SK-N-SH (cell line): Measurements from ENCODE around the gene PHPT1. TPM values are rescaled to one million over a fixed set of nuclear protein-coding genes. Genes with fewer than 3 reads are reported as not detected.

Source experiments
- CTCF ChIA-PET: fragments of 300-600, 350-600 bp; formaldehyde crosslinking; extraction: SDS; loops from one replicate; lab custom pipeline; 2021; lab: Yijun Ruan, JAX
- POLR2A ChIA-PET: fragments of 350-600 bp; sonication (Branson Sonifier 250); formaldehyde crosslinking; extraction: SDS; loops from one replicate; lab custom pipeline; 2020; ENCODE audit warnings: antibody characterized with exemption, inconsistent platforms; lab: Yijun Ruan, JAX
- DNase-seq: peaks from one replicate; pipeline ENCODE4 v3.0.0; 2012
- H2AFZ ChIP-seq: fragments of 200-600 bp; sonication (generic); 2 replicates; pipeline ENCODE4 v1.8.1; 2016; ENCODE audit warnings: antibody characterized with exemption, mild to moderate bottlenecking, low read depth
- H3F3A ChIP-seq: fragments of 200-600 bp; sonication (generic); replicated peaks from 2 replicates; pipeline ENCODE3; 2016; ENCODE audit warnings: antibody characterized with exemption, mild to moderate bottlenecking; ENCODE audit not compliant: insufficient read depth
- H3K27ac ChIP-seq, 2 experiments: fragments of 200-500 bp in 1 of 2; fragments of 200-600 bp in 1 of 2; sonication (Bioruptor generic) in 1 of 2; sonication (generic), shearing (Covaris generic) in 1 of 2; 2 replicates each; pipeline versions ENCODE4 v1.5.1 to v1.6.1; 2014 to 2016; ENCODE audit warnings: low read depth in 2 of 2, inconsistent platforms in 1 of 2, low read length in 1 of 2, mild to moderate bottlenecking in 1 of 2, mixed read lengths in 1 of 2
- H3K27me3 ChIP-seq: fragments of 200-600 bp; sonication (generic), shearing (Covaris generic); 2 replicates; pipeline ENCODE4 v1.6.1; 2016; ENCODE audit warnings: mixed run types; ENCODE audit not compliant: insufficient read depth
- H3K36me3 ChIP-seq, 2 experiments: fragments of 200-500 bp in 1 of 2; fragments of 200-600 bp in 1 of 2; sonication (Bioruptor generic) in 1 of 2; sonication (generic) in 1 of 2; replicated peaks in 1 of 2; 2 replicates each; pipeline versions ENCODE3 to v1.5.1; 2014 to 2016; ENCODE audit warnings: low read length in 1 of 2, mild to moderate bottlenecking in 1 of 2; ENCODE audit not compliant: insufficient read depth in 2 of 2, control insufficient read depth in 1 of 2
- H3K4me1 ChIP-seq, 2 experiments: fragments of 200-500 bp in 1 of 2; fragments of 200-600 bp in 1 of 2; sonication (Bioruptor generic) in 1 of 2; sonication (generic), shearing (Covaris generic) in 1 of 2; 2 replicates each; pipeline versions ENCODE4 v1.5.1 to v1.6.1; 2014 to 2016; ENCODE audit warnings: low read depth in 1 of 2, low read length in 1 of 2, mixed run types in 1 of 2; ENCODE audit not compliant: insufficient read depth in 2 of 2, control insufficient read depth in 1 of 2
- H3K4me2 ChIP-seq: fragments of 200-600 bp; sonication (generic), shearing (Covaris generic); 2 replicates; pipeline ENCODE4 v1.6.1; 2017; ENCODE audit warnings: mixed run types
- H3K4me3 ChIP-seq, 2 experiments: fragments of 200-500 bp in 1 of 2; fragments of 200-600 bp in 1 of 2; sonication (Bioruptor generic) in 1 of 2; sonication (generic), shearing (Covaris generic) in 1 of 2; 2 replicates each; pipeline versions ENCODE4 v1.5.1 to v1.8.1; 2014 to 2016; ENCODE audit warnings: low read depth in 2 of 2, inconsistent platforms in 1 of 2, low read length in 1 of 2, mild to moderate bottlenecking in 1 of 2, mixed read lengths in 1 of 2, moderate library complexity in 1 of 2
- H3K79me2 ChIP-seq: fragments of 200-600 bp; sonication (generic); 2 replicates; pipeline ENCODE4 v1.8.1; 2017; ENCODE audit warnings: mild to moderate bottlenecking; ENCODE audit not compliant: insufficient read depth
- H3K9ac ChIP-seq: fragments of 200-600 bp; sonication (generic); 2 replicates; pipeline ENCODE4 v1.6.1; 2017; ENCODE audit warnings: mixed run types
- H3K9me2 ChIP-seq: fragments of 200-600 bp; sonication (generic); 2 replicates; pipeline ENCODE4 v1.6.1; 2017; ENCODE audit warnings: mixed run types
- H3K9me3 ChIP-seq: fragments of 200-600 bp; sonication (generic); 2 replicates; pipeline ENCODE4 v1.6.1; 2017; ENCODE audit warnings: mixed run types, mild to moderate bottlenecking, moderate library complexity
- H4K20me1 ChIP-seq: fragments of 200-600 bp; sonication (generic); 2 replicates; pipeline ENCODE4 v1.6.1; 2017; ENCODE audit warnings: mild to moderate bottlenecking, mixed run types; ENCODE audit not compliant: insufficient read depth
- CHD2 ChIP-seq: fragments of 150-350 bp; IDR thresholded peaks from 2 replicates; pipeline ENCODE4 v1.6.1; 2018; ENCODE audit warnings: low read length; ENCODE audit not compliant: partially characterized antibody
- ELF1 ChIP-seq: IDR thresholded peaks from 2 replicates; pipeline ENCODE4 v1.4.0; 2012
- EZH2phosphoT487 ChIP-seq: fragments of 200-600 bp; sonication (generic); IDR thresholded peaks from 2 replicates; pipeline ENCODE4 v1.6.1; 2017; ENCODE audit warnings: low read depth, mixed run types, mild to moderate bottlenecking, antibody characterized with exemption, moderate library complexity, borderline replicate concordance
- FOXJ3 ChIP-seq: sonication (generic); formaldehyde crosslinking; IDR thresholded peaks from 2 replicates; pipeline ENCODE4 v1.5.1; 2020; ENCODE audit warnings: mild to moderate bottlenecking, missing genetic modification reagents
- FOXM1 ChIP-seq: IDR thresholded peaks from 2 replicates; pipeline ENCODE4 v1.4.0; 2012; ENCODE audit warnings: low read depth, mild to moderate bottlenecking
- GABPA ChIP-seq: IDR thresholded peaks from 2 replicates; pipeline ENCODE4 v1.4.0; 2012; ENCODE audit warnings: low read depth, mild to moderate bottlenecking
- IRF3 ChIP-seq: fragments of 150-350 bp; IDR thresholded peaks from 2 replicates; pipeline ENCODE4 v1.6.1; 2016; ENCODE audit warnings: mild to moderate bottlenecking, low read depth, low read length
- JUND ChIP-seq: IDR thresholded peaks from 2 replicates; pipeline ENCODE4 v1.4.0; 2012
- MEF2A ChIP-seq: IDR thresholded peaks from 2 replicates; pipeline ENCODE4 v1.4.0; 2012; ENCODE audit warnings: low read depth, borderline replicate concordance
- RAD21 ChIP-seq: IDR thresholded peaks from 2 replicates; pipeline ENCODE4 v1.6.1; 2012; ENCODE audit warnings: mild to moderate bottlenecking, low read length
- RFX5 ChIP-seq: IDR thresholded peaks from 2 replicates; pipeline ENCODE4 v1.6.1; 2012; ENCODE audit warnings: mild to moderate bottlenecking, improper control_type of control experiment, low read length
- TAF1 ChIP-seq: IDR thresholded peaks from 2 replicates; pipeline ENCODE4 v1.6.1; 2012; ENCODE audit warnings: low read depth, mild to moderate bottlenecking, low read length, moderate library complexity, borderline replicate concordance
- TCF12 ChIP-seq: IDR thresholded peaks from 2 replicates; pipeline ENCODE4 v1.4.0; 2012
- WGBS: methylation state at CpG from one replicate; pipeline ENCODE4 v1.1.6; 2017; ENCODE audit warnings: low lambda C conversion rate; 5-methylcytosine and 5-hydroxymethylcytosine counted together
- polyA plus RNA-seq, 3 experiments: library from polyadenylated mRNA; depleted of rRNA; stranded (reverse); fragments of >200 nt; gene quantifications; 2 replicates each; pipeline ENCODE4 v1.2.3, GENCODE V29; 2012
- TF ChIP-seq, protein P1 (sequence below): IDR thresholded peaks from 2 replicates; pipeline ENCODE4 v1.6.1; 2012; ENCODE audit warnings: mild to moderate bottlenecking, low read depth, low read length, moderate library complexity
- TF ChIP-seq, protein P2 (sequence below): IDR thresholded peaks from 2 replicates; pipeline ENCODE4 v1.4.0; 2012; ENCODE audit warnings: low read depth, borderline replicate concordance
- TF ChIP-seq, protein P3 (sequence below): IDR thresholded peaks from 2 replicates; pipeline ENCODE4 v1.4.0; 2012; ENCODE audit warnings: low read depth, borderline replicate concordance

Gene PHPT1
- polyA plus RNA-seq, 1 of the 3 experiments (the other 2 are of a cell fraction): 517 TPM

- no peak overlapping the region for H3K4me2 ChIP-seq
- H3K27me3 ChIP-seq: no peaks in the 10 kb centered on the region
- no peak overlapping the region for H3K9ac ChIP-seq
- H3K4me1 ChIP-seq: peaks cover 3 to 16% of the 10 kb centered on the region in 2 experiments; a peak in 3 of 4 replicates
- 0 out of 2 replicates have a peak, but pooled peaks cover 6% of the 10 kb centered on the region for H3K79me2 ChIP-seq
- no peak for DNase-seq
- no peaks in the 10 kb centered on the region for H3K9me2 ChIP-seq
- H2AFZ ChIP-seq: no peak overlapping the region
- no peaks in the 10 kb centered on the region for H3F3A ChIP-seq
- POLR2A ChIA-PET: no interaction called here
- no peak overlapping the region for H3K27ac ChIP-seq
- TF ChIP-seq ELF1 (no peak), IRF3 (no peak), EZH2phosphoT487 (no peak), RAD21 (no peak), FOXM1 (no peak), MEF2A (no peak), TAF1 (no peak), GABPA (no peak), TCF12 (no peak), JUND (no peak), RFX5 (no peak), CHD2 (no peak), FOXJ3 (CRISPR knock-in tag) (no peak)
- TF ChIP-seq, protein P1, sequence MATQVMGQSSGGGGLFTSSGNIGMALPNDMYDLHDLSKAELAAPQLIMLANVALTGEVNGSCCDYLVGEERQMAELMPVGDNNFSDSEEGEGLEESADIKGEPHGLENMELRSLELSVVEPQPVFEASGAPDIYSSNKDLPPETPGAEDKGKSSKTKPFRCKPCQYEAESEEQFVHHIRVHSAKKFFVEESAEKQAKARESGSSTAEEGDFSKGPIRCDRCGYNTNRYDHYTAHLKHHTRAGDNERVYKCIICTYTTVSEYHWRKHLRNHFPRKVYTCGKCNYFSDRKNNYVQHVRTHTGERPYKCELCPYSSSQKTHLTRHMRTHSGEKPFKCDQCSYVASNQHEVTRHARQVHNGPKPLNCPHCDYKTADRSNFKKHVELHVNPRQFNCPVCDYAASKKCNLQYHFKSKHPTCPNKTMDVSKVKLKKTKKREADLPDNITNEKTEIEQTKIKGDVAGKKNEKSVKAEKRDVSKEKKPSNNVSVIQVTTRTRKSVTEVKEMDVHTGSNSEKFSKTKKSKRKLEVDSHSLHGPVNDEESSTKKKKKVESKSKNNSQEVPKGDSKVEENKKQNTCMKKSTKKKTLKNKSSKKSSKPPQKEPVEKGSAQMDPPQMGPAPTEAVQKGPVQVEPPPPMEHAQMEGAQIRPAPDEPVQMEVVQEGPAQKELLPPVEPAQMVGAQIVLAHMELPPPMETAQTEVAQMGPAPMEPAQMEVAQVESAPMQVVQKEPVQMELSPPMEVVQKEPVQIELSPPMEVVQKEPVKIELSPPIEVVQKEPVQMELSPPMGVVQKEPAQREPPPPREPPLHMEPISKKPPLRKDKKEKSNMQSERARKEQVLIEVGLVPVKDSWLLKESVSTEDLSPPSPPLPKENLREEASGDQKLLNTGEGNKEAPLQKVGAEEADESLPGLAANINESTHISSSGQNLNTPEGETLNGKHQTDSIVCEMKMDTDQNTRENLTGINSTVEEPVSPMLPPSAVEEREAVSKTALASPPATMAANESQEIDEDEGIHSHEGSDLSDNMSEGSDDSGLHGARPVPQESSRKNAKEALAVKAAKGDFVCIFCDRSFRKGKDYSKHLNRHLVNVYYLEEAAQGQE: no peak
- TF ChIP-seq, protein P2, sequence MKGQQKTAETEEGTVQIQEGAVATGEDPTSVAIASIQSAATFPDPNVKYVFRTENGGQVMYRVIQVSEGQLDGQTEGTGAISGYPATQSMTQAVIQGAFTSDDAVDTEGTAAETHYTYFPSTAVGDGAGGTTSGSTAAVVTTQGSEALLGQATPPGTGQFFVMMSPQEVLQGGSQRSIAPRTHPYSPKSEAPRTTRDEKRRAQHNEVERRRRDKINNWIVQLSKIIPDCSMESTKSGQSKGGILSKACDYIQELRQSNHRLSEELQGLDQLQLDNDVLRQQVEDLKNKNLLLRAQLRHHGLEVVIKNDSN: no peak
- TF ChIP-seq, protein P3, sequence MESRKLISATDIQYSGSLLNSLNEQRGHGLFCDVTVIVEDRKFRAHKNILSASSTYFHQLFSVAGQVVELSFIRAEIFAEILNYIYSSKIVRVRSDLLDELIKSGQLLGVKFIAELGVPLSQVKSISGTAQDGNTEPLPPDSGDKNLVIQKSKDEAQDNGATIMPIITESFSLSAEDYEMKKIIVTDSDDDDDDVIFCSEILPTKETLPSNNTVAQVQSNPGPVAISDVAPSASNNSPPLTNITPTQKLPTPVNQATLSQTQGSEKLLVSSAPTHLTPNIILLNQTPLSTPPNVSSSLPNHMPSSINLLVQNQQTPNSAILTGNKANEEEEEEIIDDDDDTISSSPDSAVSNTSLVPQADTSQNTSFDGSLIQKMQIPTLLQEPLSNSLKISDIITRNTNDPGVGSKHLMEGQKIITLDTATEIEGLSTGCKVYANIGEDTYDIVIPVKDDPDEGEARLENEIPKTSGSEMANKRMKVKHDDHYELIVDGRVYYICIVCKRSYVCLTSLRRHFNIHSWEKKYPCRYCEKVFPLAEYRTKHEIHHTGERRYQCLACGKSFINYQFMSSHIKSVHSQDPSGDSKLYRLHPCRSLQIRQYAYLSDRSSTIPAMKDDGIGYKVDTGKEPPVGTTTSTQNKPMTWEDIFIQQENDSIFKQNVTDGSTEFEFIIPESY: no peak
- CTCF ChIA-PET: interaction anchor here (1.4 to 2.2 kb wide), 2 partner anchors 13 kb away, joined by 4 to 9 read pairs; partner anchors contain the start of gene AJM1
- H3K9me3 ChIP-seq: no peaks in the 10 kb centered on the region
- H3K36me3 ChIP-seq: peaks cover 0 to 12% of the 10 kb centered on the region in 2 experiments
- no peak overlapping the region for H3K4me3 ChIP-seq
- WGBS: 93% methylated on average over 3 of the region's 26 CpGs
- H4K20me1 ChIP-seq: no peaks in the 10 kb centered on the region
These were observed 6.4 kb downstream of the PHPT1 start for GRCh38 chr9:136855461-136856078.
